HG02970 (cell line): ENCODE measurements around the gene OR1K1.
"Not testable (repeated sequence)": the region's sequence is repeated elsewhere in the genome, so short reads cannot be mapped to it uniquely, and the experiment has no call there.

ENCODE experiments used
- ATAC-seq: cut with Tn5 transposase; IDR thresholded peaks from one replicate; pipeline ENCODE4 v1.9.1; 2021; ENCODE audit warnings: mild to moderate bottlenecking, moderate library complexity, moderate number of reproducible peaks; ENCODE audit not compliant: unreplicated experiment, low FRiP score

OR1K1 gene

DNA sequence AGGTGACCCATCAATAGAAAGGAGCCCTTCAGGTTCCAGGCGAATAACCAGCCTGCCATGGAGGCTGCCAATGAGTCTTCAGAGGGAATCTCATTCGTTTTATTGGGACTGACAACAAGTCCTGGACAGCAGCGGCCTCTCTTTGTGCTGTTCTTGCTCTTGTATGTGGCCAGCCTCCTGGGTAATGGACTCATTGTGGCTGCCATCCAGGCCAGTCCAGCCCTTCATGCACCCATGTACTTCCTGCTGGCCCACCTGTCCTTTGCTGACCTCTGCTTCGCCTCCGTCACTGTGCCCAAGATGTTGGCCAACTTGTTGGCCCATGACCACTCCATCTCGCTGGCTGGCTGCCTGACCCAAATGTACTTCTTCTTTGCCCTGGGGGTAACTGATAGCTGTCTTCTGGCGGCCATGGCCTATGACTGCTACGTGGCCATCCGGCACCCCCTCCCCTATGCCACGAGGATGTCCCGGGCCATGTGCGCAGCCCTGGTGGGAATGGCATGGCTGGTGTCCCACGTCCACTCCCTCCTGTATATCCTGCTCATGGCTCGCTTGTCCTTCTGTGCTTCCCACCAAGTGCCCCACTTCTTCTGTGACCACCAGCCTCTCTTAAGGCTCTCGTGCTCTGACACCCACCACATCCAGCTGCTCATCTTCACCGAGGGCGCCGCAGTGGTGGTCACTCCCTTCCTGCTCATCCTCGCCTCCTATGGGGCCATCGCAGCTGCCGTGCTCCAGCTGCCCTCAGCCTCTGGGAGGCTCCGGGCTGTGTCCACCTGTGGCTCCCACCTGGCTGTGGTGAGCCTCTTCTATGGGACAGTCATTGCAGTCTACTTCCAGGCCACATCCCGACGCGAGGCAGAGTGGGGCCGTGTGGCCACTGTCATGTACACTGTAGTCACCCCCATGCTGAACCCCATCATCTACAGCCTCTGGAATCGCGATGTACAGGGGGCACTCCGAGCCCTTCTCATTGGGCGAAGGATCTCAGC lies at the start of gene OR1K1:
Gene OR1K1 (plus strand): TSS at position 58 of the 995 bp plus-strand sequence. CDS start 0 bp downstream, at position 58.
- no peak for ATAC-seq

- no peak for ATAC-seq
These were observed 45.1 kb upstream of the OR1K1 start for GRCh38 chr9:122754825-122755224.

GRCh38 chr9:122767817-122768216 lies 32.1 kb upstream of the OR1K1 start:
- no peak for ATAC-seq

DNA sequence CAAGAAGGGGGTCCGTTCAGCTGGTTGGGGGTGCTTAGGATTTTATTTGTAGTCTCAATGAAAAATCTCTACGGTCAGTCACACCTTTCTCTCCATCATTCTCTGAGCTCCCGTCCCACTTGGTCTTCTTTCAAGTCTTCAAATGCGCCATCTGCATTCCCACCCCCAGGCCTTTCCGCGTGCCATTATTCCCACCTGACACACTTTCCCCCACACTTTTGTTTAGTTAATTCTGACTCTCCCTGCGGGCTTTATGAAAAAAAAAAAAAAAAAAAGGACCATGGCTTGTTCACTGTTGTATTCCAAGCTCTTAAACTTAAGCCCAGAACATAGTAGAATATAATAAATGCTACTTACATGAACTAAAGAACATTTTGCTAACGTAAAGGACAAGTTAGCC lies 22.9 kb upstream of the OR1K1 start:
- no peak for ATAC-seq

GRCh38 chr9:122777935-122778627 lies 21.8 kb upstream of the OR1K1 start:
- no peak for ATAC-seq

DNA sequence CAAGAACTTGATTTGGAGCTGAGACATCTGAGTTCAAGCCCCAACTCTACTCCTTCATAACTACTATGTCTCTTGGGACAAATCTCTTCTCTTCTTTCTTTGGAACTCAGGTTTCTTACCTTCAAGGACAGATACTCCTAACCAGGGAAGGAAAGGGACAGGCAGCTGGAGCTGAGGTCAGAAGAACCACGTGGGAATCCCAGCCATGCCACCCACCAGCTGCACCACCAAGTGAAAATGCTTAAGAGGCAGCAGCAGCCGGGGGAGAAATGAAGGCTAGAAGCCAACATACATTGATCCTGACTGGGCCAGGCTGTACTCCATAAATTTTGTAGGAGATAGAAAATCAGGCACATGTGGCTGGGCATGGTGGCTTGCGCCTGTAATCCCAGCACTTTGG lies 20.7 kb upstream of the OR1K1 start:
- ATAC-seq = no peak

DNA sequence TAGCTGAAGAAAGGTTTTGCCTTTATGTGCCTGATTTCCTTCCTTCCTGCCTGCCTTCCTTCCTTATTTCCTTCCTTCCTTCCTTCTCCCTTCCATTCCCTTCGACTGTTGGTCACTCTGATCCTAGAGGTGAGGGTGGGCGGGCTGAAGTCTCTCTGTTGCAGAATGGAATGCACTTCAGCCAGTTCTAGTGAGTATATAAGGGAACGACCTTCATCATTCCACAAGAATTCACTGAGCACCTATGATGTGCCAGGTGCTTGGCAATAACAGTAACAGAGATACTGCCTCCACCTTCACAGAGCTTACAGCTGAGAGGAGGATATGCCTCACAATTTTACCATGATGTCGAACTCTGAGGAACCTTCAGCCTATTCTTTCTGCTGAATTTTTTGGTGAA lies 19.9 kb upstream of the OR1K1 start:
- ATAC-seq = no peak

GRCh38 chr9:122781671-122782070 lies 18.3 kb upstream of the OR1K1 start:
- no peak for ATAC-seq

DNA sequence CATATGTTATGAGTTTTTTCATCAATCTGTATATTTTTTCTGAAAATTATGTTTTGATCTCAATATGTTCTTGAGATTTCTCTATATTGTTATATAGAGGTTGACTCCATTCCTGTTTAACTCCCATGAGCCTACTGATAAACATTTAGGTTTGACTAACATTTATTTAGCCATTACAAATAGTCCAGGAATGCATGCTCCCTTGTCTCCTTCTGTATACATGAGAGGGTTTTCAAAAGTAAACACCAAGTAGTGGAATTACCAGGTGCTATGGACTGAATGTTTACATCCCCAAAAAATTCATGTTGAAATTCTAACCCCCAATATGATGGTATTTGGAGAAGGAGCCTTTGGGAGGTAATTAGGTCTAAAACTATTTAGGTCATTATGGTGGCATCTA lies 14.7 kb upstream of the OR1K1 start:
- ATAC-seq = no peak

DNA sequence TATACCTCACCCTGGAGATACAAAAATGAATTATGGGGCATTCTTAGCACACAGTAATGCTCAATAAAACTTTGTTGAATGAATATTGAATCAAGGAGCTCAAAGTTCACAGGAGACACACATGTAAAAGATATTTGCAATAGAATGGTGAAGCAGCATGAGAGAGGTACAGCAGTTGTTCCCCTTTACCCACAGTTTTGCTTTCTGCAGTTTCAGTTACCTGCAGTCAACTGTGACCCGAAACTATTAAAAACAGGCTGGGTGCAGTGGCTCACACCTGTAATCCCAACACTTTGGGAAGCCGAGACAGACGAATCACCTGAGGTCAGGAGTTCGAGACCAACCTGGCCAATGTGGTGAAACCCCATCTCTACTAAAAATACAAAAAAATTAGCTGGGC lies 13.6 kb upstream of the OR1K1 start:
- ATAC-seq = no peak

- ATAC-seq = no peak
These were observed 11.1 kb upstream of the OR1K1 start, which contains the start of gene OR5C1 for GRCh38 chr9:122788831-122789230. TSS of gene OR5C1 (plus strand) at chr9:122788933. CDS start at chr9:122788933, 0 bp downstream.

- ATAC-seq = no peak
These were observed 10.5 kb upstream of the OR1K1 start for GRCh38 chr9:122789256-122790046.

DNA sequence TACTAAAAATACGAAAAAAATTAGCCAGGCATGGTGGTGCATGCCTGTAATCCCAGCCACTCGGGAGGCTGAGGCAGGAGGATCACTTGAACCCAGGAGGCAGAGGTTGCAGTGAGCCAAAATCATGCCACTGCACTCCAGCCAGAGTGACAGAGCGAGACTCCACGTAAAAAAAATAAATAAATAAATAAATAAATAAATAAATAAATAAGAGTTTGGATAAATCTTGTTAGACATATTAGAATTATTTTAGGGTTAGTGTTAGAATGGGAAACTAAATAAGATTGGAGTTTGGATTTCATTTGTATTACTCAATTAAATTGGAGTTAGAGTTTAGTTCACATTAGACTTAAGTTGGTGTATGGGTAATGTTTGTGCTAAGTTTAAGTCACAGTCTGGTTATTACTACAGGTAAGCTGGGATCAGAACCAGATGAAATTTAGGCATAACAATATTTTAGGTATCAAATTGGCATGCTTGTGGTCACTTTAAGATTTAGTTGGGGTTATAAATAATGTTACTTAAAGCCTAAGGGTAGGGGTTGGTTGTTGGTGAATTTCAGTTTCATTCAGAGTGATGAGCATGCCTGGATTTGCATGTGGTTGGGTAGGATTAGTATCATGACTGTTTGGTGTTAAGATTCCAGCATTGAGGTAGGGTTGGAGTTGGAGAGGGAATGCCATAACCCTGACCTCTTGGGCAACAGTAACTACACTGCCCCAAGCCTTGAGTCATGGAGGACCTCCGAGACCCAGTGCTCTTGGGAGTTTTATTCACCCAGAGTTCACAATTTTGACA lies 7.9 kb upstream of the OR1K1 start:
- no peak for ATAC-seq

GRCh38 chr9:122797316-122798063 lies 2.4 kb upstream of the OR1K1 start:
- ATAC-seq = no peak

DNA sequence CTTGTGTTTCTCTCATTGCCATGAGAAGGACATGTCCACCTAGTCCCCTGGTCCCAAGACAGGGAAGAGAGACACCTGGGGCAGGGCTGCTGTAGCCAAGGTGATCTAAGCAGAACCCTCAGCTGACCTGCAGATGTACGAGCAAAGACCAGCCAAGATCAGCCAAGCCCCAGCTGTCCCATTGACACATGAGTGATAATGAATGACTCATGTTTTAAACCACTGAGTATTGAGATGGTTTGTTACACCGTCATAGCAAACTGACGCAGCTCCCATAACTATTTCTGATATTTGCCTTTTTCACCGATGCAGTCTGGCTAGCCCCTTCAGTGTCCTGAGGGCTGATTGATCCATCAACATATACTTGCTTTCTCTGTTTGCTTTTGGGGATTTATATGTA lies 6.7 kb downstream of the OR1K1 start:
- no peak for ATAC-seq

GRCh38 chr9:122807271-122807900 lies 7.5 kb downstream of the OR1K1 start:
- ATAC-seq = no peak

DNA sequence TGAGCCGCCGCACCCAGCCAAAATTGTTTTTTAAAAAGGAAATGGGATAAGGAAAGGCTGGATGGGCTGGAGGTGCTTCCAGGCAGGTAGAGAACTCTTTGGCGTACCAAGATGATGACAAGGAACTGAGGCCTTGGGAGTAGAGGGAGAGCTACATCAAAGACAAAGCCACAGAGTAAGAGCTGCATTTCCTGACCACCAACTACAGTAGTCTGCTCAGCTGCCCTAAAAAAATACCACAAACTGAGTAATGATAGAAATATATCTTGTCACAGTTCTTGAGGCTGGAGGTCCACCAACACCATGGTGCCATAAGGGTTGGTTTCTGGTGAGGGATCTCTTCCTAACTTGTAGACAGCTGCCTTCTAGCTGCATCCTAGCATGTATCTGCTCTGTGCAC lies 8.2 kb downstream of the OR1K1 start:
- no peak for ATAC-seq

DNA sequence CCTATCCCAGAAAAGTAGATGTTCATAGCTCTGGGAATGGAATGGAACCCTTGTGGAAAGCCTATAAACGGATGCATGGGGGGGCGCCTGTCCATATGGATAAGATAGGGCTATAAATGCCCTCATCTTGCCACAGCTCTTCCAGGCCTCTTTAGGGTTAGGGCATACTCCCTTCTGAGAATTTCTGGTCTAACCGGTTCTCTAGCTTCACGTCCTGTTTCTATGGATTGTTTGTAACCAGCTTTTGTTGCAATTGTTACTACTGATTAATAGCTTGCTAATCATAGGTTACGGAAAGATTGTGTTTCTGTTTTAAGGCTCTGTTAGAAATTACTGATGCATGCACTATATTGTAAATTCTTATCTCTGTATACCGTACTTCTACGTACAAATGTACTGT lies 9.3 kb downstream of the OR1K1 start:
- not testable (repeated sequence) for ATAC-seq
